B cell (primary cell): ENCODE measurements around the gene PDLIM7.

Source experiments
- EZH2 ChIP-seq: IDR thresholded peaks from 2 replicates; pipeline ENCODE4 v1.6.1; 2012; ENCODE audit warnings: borderline replicate concordance, low read depth, mild to moderate bottlenecking, moderate library complexity, low read length; ENCODE audit not compliant: insufficient read depth, poor library complexity, severe bottlenecking
- TF ChIP-seq, protein P1 (sequence below): fragments of 200-600 bp; IDR thresholded peaks from one replicate; pipeline ENCODE4 v1.8.0; 2022; ENCODE audit warnings: antibody characterized with exemption, mild to moderate bottlenecking

DNA sequence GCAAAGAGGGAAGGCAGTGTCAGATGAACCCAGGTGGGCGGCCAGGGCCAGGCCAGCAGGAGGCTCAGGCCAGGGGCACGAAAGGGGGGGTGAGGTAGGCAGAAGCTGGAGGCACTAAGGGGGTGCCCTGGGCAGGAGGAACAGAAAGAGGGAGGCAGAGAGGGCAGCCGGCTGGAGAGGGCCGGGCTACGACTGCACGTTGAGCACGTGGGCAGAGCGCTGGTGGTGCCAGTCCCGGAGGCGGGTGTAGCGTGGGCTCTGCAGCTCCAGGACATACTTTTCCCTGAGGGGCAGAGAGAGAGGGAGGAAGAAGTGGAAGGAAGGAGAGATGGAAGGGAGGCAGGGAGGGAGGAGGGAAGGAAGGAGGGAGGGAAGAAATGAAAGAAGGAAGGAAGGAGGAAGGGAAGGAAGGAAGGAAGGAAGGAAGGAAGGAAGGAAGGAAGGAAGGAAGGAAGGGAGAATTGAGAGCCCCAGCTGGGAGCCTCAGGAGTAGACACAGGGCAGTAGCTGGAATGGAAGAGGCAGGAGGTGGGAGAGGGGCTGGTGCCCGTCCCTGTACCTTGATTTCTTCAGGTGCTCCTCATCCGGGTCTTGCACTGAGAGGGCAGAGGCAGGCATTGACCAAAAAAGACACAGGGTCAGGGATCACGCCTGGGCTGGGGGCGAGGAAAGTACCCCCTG is 7.0 kb downstream of the PDLIM7 start:
- TF ChIP-seq, protein P1, sequence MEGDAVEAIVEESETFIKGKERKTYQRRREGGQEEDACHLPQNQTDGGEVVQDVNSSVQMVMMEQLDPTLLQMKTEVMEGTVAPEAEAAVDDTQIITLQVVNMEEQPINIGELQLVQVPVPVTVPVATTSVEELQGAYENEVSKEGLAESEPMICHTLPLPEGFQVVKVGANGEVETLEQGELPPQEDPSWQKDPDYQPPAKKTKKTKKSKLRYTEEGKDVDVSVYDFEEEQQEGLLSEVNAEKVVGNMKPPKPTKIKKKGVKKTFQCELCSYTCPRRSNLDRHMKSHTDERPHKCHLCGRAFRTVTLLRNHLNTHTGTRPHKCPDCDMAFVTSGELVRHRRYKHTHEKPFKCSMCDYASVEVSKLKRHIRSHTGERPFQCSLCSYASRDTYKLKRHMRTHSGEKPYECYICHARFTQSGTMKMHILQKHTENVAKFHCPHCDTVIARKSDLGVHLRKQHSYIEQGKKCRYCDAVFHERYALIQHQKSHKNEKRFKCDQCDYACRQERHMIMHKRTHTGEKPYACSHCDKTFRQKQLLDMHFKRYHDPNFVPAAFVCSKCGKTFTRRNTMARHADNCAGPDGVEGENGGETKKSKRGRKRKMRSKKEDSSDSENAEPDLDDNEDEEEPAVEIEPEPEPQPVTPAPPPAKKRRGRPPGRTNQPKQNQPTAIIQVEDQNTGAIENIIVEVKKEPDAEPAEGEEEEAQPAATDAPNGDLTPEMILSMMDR = no peak
- TF ChIP-seq EZH2 = no peak
